ENCODE measurements around the gene DNM2.
"Not testable (repeated sequence)": the region's sequence is repeated elsewhere in the genome, so short reads cannot be mapped to it uniquely, and the experiment has no call there.

DNM2 gene

DNA sequence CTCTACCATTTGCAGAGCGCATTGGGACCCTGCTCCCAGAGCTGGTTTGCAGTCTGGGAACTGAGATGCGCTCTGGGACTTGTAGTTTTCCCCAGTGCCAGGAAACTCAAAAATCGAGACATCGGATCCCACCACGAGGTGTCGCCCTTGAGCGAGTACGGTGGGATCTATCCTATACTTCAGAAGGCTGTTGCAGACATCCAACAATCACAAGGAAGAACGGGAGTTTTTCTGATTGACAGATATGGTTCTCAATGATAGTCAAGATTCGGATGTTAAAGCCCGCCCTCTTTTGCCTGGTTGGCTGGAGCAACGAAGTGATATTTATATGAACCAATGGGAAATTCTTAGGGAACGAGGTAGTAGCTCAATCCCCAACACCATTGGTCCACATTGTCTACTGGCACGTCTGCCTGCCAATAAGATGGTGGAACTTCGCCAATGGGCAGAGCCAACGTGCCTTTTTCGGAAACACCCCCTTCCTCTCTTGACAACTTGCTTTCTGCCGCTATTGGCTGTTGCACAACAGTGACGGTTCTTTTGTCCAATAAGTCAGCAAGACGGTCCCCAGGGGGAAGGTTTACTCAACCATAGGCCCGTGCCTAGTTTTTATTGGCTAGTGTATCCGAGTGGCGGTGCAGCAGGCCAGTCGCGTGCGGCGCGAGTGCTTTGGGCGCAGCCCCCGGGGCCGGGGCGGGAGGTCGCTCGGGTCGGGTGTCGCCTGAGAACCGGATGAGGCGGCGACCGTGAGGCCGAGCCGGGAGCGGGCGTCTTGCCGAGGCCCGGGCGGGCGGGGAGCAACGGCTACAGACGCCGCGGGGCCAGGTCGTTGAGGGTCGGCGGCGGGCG is at the start of gene DNM2:
Gene DNM2, plus strand, starts transcription at position 724 of the 849 bp plus-strand sequence. CDS start 164 bp downstream, outside the sequence.
- DNase-seq = peak; percentile 100

- DNase-seq = no peak
These were observed 48.6 kb upstream of the DNM2 start for GRCh38 chr19:10669246-10669645.

DNA sequence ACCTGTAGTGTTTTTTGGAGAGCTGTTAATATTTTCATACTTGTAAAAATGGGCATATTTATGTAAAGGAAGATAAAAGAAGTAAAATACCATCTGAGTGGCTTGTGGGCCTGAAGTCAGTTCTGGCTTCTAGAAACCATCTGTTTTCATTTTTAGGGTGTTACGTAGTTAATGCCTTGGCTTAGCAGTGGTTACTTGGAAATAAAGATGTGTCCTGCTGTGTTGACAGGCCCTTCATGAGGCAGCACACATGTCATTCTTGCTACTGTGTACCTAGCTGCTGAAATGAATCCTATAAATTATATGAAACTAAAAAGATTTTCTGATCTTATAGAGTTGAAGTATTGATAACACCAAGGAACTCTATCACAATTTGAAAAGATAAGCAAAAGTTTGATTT is 47.7 kb upstream of the DNM2 start:
- no peak for DNase-seq

DNA sequence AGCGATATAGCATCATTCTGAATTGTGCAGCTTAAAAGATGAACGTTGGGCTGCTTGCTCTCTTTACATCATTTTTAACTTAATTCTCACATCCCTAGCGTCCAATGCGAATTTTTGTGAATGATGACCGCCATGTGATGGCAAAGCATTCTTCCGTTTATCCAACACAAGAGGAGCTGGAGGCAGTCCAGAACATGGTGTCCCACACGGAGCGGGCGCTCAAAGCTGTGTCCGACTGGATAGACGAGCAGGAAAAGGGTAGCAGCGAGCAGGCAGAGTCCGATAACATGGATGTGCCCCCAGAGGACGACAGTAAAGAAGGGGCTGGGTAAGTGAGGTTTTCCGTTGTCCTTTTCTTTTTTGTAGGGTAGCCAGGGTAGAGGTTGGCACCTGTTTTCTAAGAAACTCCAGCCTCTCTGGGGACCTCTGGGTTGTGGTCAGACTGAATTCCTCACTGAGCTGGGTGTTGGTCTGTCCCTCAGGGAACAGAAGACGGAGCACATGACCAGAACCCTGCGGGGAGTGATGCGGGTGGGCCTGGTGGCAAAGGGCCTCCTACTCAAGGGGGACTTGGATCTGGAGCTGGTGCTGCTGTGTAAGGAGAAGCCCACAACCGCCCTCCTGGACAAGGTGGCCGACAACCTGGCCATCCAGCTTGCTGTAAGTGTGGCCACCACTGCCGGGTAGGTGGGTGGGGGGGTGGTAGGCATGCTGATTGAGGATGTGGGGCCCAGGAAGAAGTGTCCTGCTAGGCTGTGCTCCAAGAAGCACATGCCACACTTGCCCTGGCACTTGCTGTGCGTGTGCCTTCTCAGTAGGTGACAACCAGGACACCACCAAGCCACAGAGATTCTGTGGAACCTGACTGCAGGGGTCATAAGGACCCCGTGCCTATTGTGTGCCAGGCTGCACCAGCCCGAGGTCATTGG is 46.7 kb upstream of the DNM2 start:
- no peak for DNase-seq

DNA sequence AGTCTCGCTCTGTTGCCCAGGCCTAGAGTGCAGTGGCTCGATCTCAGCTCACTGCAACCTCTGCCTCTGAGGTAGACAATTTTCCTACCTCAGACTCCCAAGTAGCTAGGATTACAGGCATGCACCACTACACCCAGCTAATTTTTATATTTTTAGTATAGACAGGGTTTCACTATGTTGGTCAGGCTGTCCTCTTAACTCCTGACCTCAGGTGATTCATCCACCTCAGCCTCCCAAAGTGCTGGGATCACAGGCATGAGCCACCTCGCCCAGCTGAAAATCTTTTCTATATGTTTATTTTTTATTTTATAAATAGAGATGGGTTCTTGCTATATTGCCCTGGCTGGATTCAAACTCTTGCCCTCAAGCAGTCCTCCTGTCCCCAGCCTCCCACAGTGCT is 46.0 kb upstream of the DNM2 start:
- not testable (repeated sequence) for DNase-seq

- DNase-seq = not testable (repeated sequence)
These were observed 42.7 kb upstream of the DNM2 start for GRCh38 chr19:10675214-10675613.

- peak; percentile 91 for DNase-seq
These were observed 40.1 kb upstream of the DNM2 start for GRCh38 chr19:10677751-10678150.

DNA sequence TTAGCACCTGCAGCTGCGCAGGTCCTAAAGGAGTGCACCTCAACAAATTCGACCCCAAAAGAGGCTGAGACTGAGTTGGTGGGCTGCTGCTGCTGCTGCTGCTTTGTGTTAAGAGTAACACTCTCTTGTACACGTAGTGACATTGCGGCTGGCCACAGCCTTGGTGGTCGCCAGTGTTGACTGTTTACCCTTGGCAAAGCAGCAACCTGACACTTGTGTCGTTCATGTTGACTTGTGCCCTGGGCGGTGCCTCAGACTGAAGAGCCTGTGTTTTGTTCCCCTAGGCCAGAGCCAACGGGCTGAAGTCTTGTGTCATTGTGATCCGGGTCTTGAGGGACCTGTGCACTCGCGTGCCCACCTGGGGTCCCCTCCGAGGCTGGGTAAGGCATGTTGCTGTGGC is 39.1 kb upstream of the DNM2 start:
- no peak for DNase-seq

- DNase-seq = no peak
These were observed 38.1 kb upstream of the DNM2 start for GRCh38 chr19:10679743-10680142.

GRCh38 chr19:10680545-10681135 is 37.2 kb upstream of the DNM2 start:
- no peak for DNase-seq

GRCh38 chr19:10681658-10682057 is 36.2 kb upstream of the DNM2 start:
- no peak for DNase-seq

GRCh38 chr19:10682397-10683063 is 35.3 kb upstream of the DNM2 start:
- no peak for DNase-seq

GRCh38 chr19:10683064-10683426 is 34.8 kb upstream of the DNM2 start:
- no peak for DNase-seq

DNA sequence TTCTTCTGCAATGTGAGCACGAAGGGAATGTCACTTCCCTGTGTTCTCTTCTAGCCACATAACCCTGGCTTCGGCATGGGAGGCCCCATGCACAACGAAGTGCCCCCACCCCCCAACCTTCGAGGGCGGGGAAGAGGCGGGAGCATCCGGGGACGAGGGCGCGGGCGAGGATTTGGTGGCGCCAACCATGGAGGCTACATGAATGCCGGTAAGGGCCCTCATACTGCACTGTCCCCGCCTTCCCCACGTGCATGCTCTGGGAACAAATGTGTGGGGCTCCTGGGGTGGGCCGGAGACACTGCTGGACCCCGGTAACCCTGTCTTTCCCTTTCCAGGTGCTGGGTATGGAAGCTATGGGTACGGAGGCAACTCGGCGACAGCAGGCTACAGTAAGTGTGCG is 34.3 kb upstream of the DNM2 start:
- DNase-seq = no peak

DNA sequence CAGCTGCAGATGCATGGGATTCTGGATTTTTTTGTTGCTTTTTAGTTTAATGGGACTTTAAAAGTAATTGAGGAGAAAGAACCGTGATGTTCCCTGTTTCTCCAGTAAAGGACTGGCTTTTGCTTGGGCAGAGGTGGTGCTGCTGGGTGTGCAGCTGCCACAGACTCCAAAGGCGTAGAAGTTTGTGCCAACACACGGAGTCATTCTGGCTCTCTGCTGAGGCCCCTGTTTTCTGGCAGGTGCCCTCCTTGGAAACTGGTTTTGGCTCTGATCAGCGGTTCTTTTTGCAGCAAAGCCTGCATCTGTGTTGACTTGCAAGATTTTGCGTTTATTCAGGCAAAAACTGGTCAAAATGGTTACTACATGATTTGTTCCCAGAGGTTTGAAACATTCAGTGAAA is 32.7 kb upstream of the DNM2 start:
- DNase-seq = no peak

GRCh38 chr19:10686193-10686592 is 31.7 kb upstream of the DNM2 start:
- no peak for DNase-seq

DNA sequence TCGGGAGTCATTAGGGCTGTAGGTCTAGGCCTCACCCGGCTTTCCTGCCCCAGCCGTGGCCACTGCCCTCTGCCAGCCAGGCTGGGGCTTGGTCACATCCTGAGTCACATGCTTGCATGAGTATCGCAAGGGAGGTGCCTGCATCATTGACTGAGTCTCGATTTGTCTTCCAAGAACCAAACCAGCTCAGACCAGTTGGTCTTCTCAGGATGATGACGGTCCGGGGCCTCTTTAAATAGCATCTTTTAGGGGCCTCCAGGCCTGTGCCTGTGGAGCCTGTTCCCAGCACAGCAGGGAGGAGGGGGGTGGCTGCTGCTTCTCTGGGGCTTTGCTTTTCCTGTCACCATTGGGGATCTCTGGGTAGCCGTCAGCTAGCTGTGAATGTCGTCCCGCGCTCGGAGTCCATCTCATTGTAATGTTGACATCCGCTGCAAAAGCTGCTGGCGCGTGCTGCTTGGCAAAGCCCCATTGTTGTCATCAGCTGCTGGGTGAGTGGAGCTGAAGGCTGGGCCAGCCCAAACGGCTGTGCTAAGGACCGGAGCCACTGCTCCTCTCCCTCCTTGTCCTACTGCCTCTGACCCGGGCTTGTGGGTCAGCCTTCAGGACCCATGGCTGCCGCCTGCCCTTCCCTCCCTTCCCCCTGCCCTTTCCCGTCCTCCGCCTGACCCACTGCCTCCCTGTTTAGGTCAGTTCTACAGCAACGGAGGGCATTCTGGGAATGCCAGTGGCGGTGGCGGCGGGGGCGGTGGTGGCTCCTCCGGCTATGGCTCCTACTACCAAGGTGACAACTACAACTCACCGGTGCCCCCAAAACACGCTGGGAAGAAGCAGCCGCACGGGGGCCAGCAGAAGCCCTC is 31.0 kb upstream of the DNM2 start:
- DNase-seq = no peak

DNA sequence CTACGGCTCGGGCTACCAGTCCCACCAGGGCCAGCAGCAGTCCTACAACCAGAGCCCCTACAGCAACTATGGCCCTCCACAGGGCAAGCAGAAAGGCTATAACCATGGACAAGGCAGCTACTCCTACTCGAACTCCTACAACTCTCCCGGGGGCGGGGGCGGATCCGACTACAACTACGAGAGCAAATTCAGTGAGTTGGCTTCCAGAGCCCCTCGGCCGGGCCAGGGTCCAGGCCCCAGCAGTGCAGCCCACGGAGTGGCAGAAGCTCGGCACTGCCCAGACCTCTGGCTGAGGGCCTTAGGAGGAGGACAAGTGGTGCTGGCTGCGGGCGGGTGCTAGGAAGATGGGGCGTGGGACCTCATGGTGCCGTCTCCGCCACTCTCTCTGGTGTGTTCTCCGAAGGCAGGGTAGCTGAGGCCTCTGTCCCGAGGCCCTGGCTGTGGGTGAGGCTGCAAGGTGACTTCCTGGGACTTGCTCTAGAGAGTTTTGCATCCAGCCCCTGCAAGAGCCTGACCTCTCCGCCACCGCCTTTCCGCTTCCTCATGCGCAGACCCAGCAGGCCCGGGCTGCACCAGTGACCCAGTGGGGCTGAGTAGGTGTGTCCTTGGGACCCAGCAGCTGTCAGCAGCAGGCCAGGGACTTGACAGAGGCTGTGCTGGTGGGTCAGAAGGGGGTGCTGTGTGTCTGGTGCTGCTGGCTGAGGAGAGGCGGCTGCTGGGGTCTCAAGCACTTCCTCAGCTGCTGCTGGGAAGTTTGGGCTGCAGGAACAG is 30.2 kb upstream of the DNM2 start:
- no peak for DNase-seq

DNA sequence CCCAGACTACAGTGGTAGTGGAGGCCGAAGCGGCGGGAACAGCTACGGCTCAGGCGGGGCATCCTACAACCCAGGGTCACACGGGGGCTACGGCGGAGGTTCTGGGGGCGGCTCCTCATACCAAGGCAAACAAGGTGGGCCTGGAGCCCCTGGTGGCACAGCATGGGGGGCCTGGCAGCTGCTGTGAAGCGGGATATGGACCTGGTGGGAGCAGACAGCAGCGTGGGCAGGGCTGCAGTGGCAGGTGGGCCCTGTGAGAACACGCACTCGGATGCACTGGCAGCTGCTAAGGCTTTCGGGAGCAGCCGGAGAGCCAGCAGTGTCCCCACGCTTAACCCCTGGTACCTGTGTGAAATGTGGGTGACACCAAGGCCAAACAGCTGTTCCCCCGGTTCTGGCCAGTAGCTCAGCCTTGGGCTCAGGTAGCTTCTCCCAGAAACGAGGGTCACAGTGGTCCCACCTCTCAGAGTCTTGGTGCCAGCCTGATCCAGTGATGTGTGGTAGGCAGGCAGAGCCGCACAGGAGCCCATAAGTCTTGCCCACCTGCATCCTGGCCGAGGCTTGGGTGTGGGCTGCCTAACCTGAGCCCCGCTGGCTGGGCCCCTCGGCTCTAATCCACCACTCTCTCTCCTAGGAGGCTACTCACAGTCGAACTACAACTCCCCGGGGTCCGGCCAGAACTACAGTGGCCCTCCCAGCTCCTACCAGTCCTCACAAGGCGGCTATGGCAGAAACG is 29.2 kb upstream of the DNM2 start:
- DNase-seq = no peak

GRCh38 chr19:10690341-10690781 is 27.5 kb upstream of the DNM2 start:
- no peak for DNase-seq

Measured in hematopoietic multipotent progenitor cell treated with erythropoietin and hydrocortisone succinate and interleukin-3 and kit ligand, for 6 days (in vitro differentiated cells).